ENCODE measurements around the gene TXNIP.

DNA sequence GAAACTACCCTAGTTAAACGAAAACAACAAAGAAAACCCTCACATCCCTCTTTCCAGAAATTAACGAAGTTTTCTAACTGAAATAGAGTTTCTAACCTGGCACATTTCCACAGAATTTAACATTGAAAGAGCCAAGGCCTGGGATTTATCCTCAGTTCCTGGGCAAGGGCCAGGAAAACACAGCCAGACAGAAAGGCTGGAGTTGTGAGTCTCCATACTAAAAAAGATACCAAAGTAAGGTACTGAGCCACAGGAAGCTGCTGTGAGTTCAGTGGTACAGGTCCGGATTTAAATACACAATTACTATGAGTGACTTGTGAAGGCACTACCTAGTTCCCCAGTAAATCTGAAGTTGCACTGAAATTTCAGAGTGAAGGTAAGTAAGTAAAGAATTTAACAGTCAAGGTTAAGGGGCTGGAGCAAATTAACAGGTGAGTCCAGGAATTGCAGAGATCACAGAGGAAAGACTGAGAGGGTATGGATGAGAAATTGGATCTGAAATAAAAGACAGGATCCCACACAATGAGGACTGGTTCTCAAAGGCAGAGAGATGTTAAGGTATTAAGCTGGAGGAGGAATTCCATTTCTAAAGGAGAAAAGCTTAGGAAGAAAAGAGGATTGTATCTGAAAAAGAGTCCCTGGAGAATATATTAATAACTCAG lies 39.5 kb downstream of the TXNIP start:
- TF ChIP-seq CTCF (IDR thresholded peaks at IDR 0.05), result no peak
- TF ChIP-seq POLR2A (IDR thresholded peaks at IDR 0.05), result no peak
